Uterus (tissue), 2 donors: Measurements from ENCODE around the gene KPNA4.

ENCODE experiments used
- POLR2A ChIP-seq, 2 donors: fragments of 450-650 bp; IDR thresholded peaks; one replicate each; pipeline ENCODE4 v1.6.1; 2016; ENCODE audit warnings: antibody characterized with exemption in 2 of 2, mild to moderate bottlenecking in 1 of 2, moderate library complexity in 1 of 2
- TF ChIP-seq, protein P1 (sequence below), 4 experiments: fragments of 200-600 bp in 2 of 4; fragments of 450-650 bp in 2 of 4; sonication (generic) in 2 of 4; IDR thresholded peaks; one replicate each; pipeline ENCODE4 v1.5.1; 2016 to 2019; ENCODE audit warnings: antibody characterized with exemption in 4 of 4, mild to moderate bottlenecking in 2 of 4, moderate library complexity in 1 of 4

DNA sequence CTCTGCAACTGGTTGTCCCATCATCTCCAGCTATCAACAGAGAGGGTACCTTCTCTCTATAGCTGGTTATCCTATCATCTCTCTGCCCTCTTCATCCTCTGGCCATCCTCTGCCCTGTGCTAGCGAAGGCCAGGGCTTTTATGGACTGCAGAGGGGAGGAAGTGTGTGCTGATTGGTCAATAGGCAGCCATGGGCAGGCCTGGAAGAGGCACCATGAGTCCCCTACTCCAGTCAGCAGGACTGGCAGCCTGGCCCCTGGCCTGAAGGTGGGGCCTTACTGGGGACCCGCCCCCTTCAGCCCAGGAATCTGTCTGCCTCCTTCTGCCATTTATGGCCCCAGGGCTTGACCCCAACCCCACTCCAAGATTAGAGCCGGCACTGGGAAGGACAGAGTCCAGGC, 105.3 kb downstream of the KPNA4 start:
- TF ChIP-seq, protein P1, sequence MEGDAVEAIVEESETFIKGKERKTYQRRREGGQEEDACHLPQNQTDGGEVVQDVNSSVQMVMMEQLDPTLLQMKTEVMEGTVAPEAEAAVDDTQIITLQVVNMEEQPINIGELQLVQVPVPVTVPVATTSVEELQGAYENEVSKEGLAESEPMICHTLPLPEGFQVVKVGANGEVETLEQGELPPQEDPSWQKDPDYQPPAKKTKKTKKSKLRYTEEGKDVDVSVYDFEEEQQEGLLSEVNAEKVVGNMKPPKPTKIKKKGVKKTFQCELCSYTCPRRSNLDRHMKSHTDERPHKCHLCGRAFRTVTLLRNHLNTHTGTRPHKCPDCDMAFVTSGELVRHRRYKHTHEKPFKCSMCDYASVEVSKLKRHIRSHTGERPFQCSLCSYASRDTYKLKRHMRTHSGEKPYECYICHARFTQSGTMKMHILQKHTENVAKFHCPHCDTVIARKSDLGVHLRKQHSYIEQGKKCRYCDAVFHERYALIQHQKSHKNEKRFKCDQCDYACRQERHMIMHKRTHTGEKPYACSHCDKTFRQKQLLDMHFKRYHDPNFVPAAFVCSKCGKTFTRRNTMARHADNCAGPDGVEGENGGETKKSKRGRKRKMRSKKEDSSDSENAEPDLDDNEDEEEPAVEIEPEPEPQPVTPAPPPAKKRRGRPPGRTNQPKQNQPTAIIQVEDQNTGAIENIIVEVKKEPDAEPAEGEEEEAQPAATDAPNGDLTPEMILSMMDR (IDR thresholded peaks at IDR 0.05) = no peak
- no peak for TF ChIP-seq POLR2A (IDR thresholded peaks at IDR 0.05)
